ENCODE measurements around the gene CARF.
"Not testable (repeated sequence)": the region's sequence is repeated elsewhere in the genome, so short reads cannot be mapped to it uniquely, and the experiment has no call there.

CARF gene

GRCh38 chr2:202911512-202912341 lies at the start of gene CARF, which contains the start of gene WDR12:
TSS of gene CARF (plus strand) at chr2:202912275. CDS start at chr2:202941903, 29,628 bp downstream.
TSS of gene WDR12 (minus strand) at chr2:202911673. CDS start at chr2:202911476, 197 bp downstream.
- DNase-seq (ENCODE audit: low spot score) = peak; percentile 74

- peak; percentile 68 for DNase-seq (ENCODE audit: low spot score)
These were observed 41.4 kb upstream of the CARF start for GRCh38 chr2:202870431-202871299.

- DNase-seq (ENCODE audit: low spot score) = peak; percentile 51
These were observed 40.6 kb upstream of the CARF start, which contains the start of gene ICA1L for GRCh38 chr2:202871300-202872141. TSS of gene ICA1L (minus strand) at chr2:202871766. CDS start at chr2:202829009, 42,757 bp downstream.

GRCh38 chr2:202877699-202878098 lies 34.4 kb upstream of the CARF start:
- DNase-seq (ENCODE audit: low spot score) = no peak

- DNase-seq (ENCODE audit: low spot score) = no peak
These were observed 30.5 kb upstream of the CARF start for GRCh38 chr2:202881570-202881969.

GRCh38 chr2:202883987-202884675 lies 27.9 kb upstream of the CARF start:
- DNase-seq (ENCODE audit: low spot score) = no peak

- DNase-seq (ENCODE audit: low spot score) = no peak
These were observed 26.9 kb upstream of the CARF start for GRCh38 chr2:202885190-202885589.

- not testable (repeated sequence) for DNase-seq (ENCODE audit: low spot score)
These were observed 6.6 kb upstream of the CARF start for GRCh38 chr2:202905507-202905906.

- DNase-seq (ENCODE audit: low spot score) = no peak
These were observed 3.9 kb upstream of the CARF start for GRCh38 chr2:202908186-202908585.

- DNase-seq (ENCODE audit: low spot score) = no peak
These were observed 2.5 kb upstream of the CARF start for GRCh38 chr2:202909394-202910192.

- DNase-seq (ENCODE audit: low spot score) = not testable (repeated sequence)
These were observed 1.8 kb upstream of the CARF start for GRCh38 chr2:202910250-202910649.

GRCh38 chr2:202910698-202911097 lies 1.4 kb upstream of the CARF start:
- no peak for DNase-seq (ENCODE audit: low spot score)

- no peak for DNase-seq (ENCODE audit: low spot score)
These were observed 918 bp upstream of the CARF start for GRCh38 chr2:202911203-202911511.

- not testable (repeated sequence) for DNase-seq (ENCODE audit: low spot score)
These were observed 497 bp downstream of the CARF start for GRCh38 chr2:202912342-202913201.

GRCh38 chr2:202918860-202919259 lies 6.8 kb downstream of the CARF start:
- DNase-seq (ENCODE audit: low spot score) = no peak

GRCh38 chr2:202932425-202933138 lies 20.5 kb downstream of the CARF start:
- DNase-seq (ENCODE audit: low spot score) = no peak

GRCh38 chr2:202933139-202933510 lies 21.1 kb downstream of the CARF start:
- DNase-seq (ENCODE audit: low spot score) = no peak

- DNase-seq (ENCODE audit: low spot score) = no peak
These were observed 21.9 kb downstream of the CARF start for GRCh38 chr2:202933958-202934357.

GRCh38 chr2:202934456-202934855 lies 22.4 kb downstream of the CARF start:
- no peak for DNase-seq (ENCODE audit: low spot score)

Measured in HuH-7 (cell line).